Tibial nerve (tissue), 4 donors: Measurements from ENCODE around the gene CDC42BPB. TPM values are rescaled to one million over a fixed set of nuclear protein-coding genes. Genes with fewer than 3 reads are reported as not detected.

ENCODE experiments used
- DNase-seq, 2 donors: peaks; one replicate each; pipeline ENCODE4 v3.0.0-alpha.2; 2019; ENCODE audit warnings: low spot score in 2 of 2
- H3K27ac ChIP-seq, 4 donors: fragments of 200-600 bp; sonication (generic) in 3 of 4; one replicate each; pipeline ENCODE4 v1.5.1; 2017 to 2019; ENCODE audit warnings: mild to moderate bottlenecking in 1 of 4
- H3K27me3 ChIP-seq, 2 donors: fragments of 200-600 bp; sonication (generic) in 1 of 2; one replicate each; pipeline versions ENCODE4 v1.5.1 to v1.6.0; 2017 to 2019
- H3K36me3 ChIP-seq, 3 donors: fragments of 200-600 bp; sonication (generic); one replicate each; pipeline ENCODE4 v1.5.1; 2018 to 2019
- H3K4me1 ChIP-seq, 4 donors: fragments of 200-600 bp; sonication (generic) in 3 of 4; one replicate each; pipeline ENCODE4 v1.5.1; 2017 to 2019
- H3K4me3 ChIP-seq, 4 donors: fragments of 200-600 bp; sonication (generic) in 3 of 4; one replicate each; pipeline ENCODE4 v1.5.1; 2017 to 2019; ENCODE audit warnings: mild to moderate bottlenecking in 1 of 4, moderate library complexity in 1 of 4
- H3K9me3 ChIP-seq, 4 donors: fragments of 200-600 bp; sonication (generic) in 3 of 4; one replicate each; pipeline ENCODE4 v1.5.1; 2017 to 2019
- EP300 ChIP-seq, 2 donors: sonication (generic); formaldehyde crosslinking; IDR thresholded peaks; one replicate each; pipeline ENCODE4 v1.6.1; 2017; ENCODE audit warnings: antibody characterized with exemption in 2 of 2, mild to moderate bottlenecking in 1 of 2
- POLR2A ChIP-seq, 2 donors: fragments of 450-650 bp; IDR thresholded peaks; one replicate each; pipeline ENCODE4 v1.6.1; 2017; ENCODE audit warnings: antibody characterized with exemption in 2 of 2, mild to moderate bottlenecking in 2 of 2, moderate library complexity in 2 of 2
- WGBS, 2 donors: methylation state at CpG; one replicate each; pipeline ENCODE4 v1.1.5; 2018; 5-methylcytosine and 5-hydroxymethylcytosine counted together
- total RNA-seq, 4 donors: library from RNA; depleted of rRNA; stranded (reverse); fragments of >200 nt; gene quantifications; one replicate each; pipeline ENCODE4 v1.1.0, GENCODE V29; 2016
- TF ChIP-seq, protein P1 (sequence below), 5 experiments: fragments of 200-600 bp in 3 of 5; fragments of 450-650 bp in 2 of 5; sonication (generic) in 3 of 5; IDR thresholded peaks; one replicate each; pipeline ENCODE4 v1.5.1; 2016 to 2019; ENCODE audit warnings: antibody characterized with exemption in 5 of 5, mild to moderate bottlenecking in 3 of 5, moderate library complexity in 2 of 5

The CDC42BPB gene
- total RNA-seq, 4 donors from 2014 or later = 115 to 172 (median 134) TPM

DNA sequence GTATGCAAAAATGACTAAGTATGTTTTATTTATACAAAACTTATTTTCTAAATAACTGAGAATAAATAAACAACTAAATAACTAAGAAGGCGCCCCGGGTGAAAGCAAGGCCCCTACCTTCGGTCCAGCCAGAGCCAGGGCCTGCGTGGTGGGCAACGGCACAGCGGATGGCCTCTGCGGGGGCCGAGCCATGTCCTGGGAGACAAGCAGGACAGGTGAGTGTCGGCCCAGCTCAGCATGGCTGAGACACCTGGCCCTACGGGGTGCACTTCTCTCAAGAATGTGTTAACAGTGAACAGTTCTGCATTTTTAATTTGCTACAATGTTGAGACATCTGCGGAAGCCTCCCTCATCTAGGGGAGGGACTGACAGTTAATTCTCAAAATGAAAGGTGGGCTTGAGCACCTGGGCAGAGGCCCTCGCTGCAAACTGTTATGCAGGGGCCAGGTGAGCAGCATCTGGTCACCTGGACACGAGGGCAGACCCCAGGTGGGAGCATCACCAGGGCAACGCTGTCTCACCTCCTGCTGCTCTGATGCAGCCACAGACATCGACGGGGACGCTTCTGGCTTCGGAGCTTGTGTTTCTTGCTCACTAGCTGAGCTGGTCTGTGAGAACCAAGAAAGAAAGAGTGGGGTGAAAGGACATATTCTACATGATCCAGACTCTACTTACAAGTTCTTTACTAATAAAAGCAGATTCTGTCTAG is 103.1 kb downstream of the CDC42BPB start:
- no peaks in the 10 kb centered on the region for H3K9me3 ChIP-seq
- H3K4me3 ChIP-seq = no peak overlapping the region
- no peak for TF ChIP-seq EP300 (IDR thresholded peaks at IDR 0.05)
- TF ChIP-seq POLR2A (IDR thresholded peaks at IDR 0.05) = no peak
- TF ChIP-seq, protein P1, sequence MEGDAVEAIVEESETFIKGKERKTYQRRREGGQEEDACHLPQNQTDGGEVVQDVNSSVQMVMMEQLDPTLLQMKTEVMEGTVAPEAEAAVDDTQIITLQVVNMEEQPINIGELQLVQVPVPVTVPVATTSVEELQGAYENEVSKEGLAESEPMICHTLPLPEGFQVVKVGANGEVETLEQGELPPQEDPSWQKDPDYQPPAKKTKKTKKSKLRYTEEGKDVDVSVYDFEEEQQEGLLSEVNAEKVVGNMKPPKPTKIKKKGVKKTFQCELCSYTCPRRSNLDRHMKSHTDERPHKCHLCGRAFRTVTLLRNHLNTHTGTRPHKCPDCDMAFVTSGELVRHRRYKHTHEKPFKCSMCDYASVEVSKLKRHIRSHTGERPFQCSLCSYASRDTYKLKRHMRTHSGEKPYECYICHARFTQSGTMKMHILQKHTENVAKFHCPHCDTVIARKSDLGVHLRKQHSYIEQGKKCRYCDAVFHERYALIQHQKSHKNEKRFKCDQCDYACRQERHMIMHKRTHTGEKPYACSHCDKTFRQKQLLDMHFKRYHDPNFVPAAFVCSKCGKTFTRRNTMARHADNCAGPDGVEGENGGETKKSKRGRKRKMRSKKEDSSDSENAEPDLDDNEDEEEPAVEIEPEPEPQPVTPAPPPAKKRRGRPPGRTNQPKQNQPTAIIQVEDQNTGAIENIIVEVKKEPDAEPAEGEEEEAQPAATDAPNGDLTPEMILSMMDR (IDR thresholded peaks at IDR 0.05) = no peak
- H3K36me3 ChIP-seq = peaks cover 11 to 99% (median 23%) of the 10 kb centered on the region in 3 donors
- WGBS, 2 donors = 92 to 93% methylated on average over 18 of the region's 18 CpGs
- H3K27ac ChIP-seq = no peak overlapping the region
- no peaks in the 10 kb centered on the region for H3K27me3 ChIP-seq
- peaks cover 0 to 22% (median 5%) of the 10 kb centered on the region in 4 donors for H3K4me1 ChIP-seq
- DNase-seq = no peak

DNA sequence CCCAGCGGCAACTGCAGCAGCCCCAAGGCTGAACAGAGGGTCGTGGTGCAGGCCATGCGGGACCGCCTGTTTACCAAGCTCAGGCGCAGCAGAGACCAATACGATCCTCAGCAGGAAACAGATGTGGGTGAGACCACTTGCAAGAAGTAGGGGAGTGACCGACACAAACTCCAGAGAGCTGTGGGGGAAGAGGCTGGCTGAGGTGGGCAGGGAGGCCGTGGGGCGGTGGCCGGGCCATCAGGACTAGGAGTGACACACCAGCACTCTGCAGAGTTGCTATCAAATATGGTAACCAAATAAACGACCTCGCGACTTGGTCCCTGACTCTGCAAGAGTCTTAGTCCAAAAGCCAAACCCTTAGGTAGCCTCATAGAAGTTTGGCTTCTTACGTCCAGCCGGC is 104.2 kb downstream of the CDC42BPB start:
- peaks cover 7 to 96% (median 17%) of the 10 kb centered on the region in 3 donors for H3K36me3 ChIP-seq
- DNase-seq = no peak
- no peak overlapping the region for H3K4me3 ChIP-seq
- TF ChIP-seq EP300 (IDR thresholded peaks at IDR 0.05) (no peak), POLR2A (IDR thresholded peaks at IDR 0.05) (no peak)
- TF ChIP-seq, protein P1 (IDR thresholded peaks at IDR 0.05) = no peak
- peak overlapping the region in 1 of 4 donors; percentile 63 for H3K27ac ChIP-seq
- 79 to 89% methylated on average over 15 of the region's 15 CpGs for whole genome bisulfite sequencing, 2 donors
- no peaks in the 10 kb centered on the region for H3K27me3 ChIP-seq
- no peaks in the 10 kb centered on the region for H3K9me3 ChIP-seq
- peaks cover 0 to 28% (median 8%) of the 10 kb centered on the region in 4 donors for H3K4me1 ChIP-seq

- WGBS, 2 donors = 91 to 96% methylated on average over 6 of the region's 6 CpGs
- peak overlapping the region in 1 of 4 donors; percentile 63 for H3K27ac ChIP-seq
- TF ChIP-seq EP300 (IDR thresholded peaks at IDR 0.05) (no peak), POLR2A (IDR thresholded peaks at IDR 0.05) (no peak)
- TF ChIP-seq, protein P1 (IDR thresholded peaks at IDR 0.05) = no peak
- peaks cover 0 to 28% (median 8%) of the 10 kb centered on the region in 4 donors for H3K4me1 ChIP-seq
- no peaks in the 10 kb centered on the region for H3K9me3 ChIP-seq
- H3K36me3 ChIP-seq = peaks cover 7 to 95% (median 12%) of the 10 kb centered on the region in 3 donors
- no peak for DNase-seq
- H3K4me3 ChIP-seq = no peak overlapping the region
- H3K27me3 ChIP-seq = no peaks in the 10 kb centered on the region
These were observed 105.1 kb downstream of the CDC42BPB start for GRCh38 chr14:102952276-102952675.

DNA sequence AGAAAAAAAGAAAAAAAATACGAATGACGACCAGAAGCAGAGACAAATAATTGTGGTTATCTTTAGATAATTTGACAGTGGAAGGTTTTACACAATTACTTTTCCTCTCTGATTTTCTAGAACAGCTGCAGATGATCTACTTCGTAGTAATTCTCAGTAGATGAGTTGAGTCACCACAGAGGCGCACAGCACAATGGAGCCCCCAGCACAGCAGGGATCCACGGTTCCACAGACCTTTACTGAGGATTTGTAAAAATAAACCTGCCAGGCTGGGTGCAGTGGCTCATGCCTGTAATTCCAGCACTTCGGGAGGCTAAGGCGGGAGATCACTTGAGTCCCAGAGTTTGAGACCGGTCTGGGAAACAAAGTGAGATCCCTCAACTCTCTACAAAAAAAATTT is 105.5 kb downstream of the CDC42BPB start:
- H3K9me3 ChIP-seq = no peaks in the 10 kb centered on the region
- no peak for DNase-seq

DNA sequence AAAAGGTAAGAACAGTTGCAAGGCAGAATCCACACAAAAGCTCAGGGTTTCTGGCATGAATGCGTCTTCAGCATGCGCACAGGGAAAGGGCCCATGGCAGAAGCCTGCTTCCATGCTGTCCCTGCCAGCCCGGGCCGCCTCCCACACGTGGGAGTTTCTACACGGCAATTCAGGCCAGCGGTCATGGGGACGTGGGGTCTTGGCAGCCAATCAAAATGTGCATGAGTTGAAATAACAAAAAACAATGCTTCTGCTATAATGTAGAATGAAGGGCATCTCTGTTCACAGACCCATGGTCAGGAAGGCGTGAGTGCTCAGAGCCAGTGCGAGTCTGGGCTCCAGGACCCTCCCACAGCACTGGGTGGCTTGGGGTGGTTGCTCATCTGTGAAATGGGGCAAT is 106.3 kb downstream of the CDC42BPB start:
- Histone ChIP-seq H3K36me3 (peaks cover 7 to 95% (median 12%) of the 10 kb centered on the region in 3 donors), H3K27ac (peak overlapping the region in 2 of 4 donors; percentile 63 to 80), H3K9me3 (no peaks in the 10 kb centered on the region), H3K27me3 (no peaks in the 10 kb centered on the region), H3K4me1 (peaks cover 0 to 28% (median 8%) of the 10 kb centered on the region in 4 donors), H3K4me3 (no peak overlapping the region)
- 57 to 60% methylated on average over 10 of the region's 10 CpGs for WGBS, 2 donors
- TF ChIP-seq, protein P1 (IDR thresholded peaks at IDR 0.05) = no peak
- no peak for TF ChIP-seq POLR2A (IDR thresholded peaks at IDR 0.05)
- peak; percentile 20 to 85 for TF ChIP-seq EP300 (IDR thresholded peaks at IDR 0.05)
- DNase-seq = no peak

More for the DNA sequence above, 105.5 kb downstream of the CDC42BPB start:
- WGBS, 2 donors = 67 to 77% methylated on average over 8 of the region's 8 CpGs
- H3K27ac ChIP-seq = peak overlapping the region in 2 of 4 donors; percentile 63 to 80
- no peak overlapping the region for H3K4me3 ChIP-seq
- H3K4me1 ChIP-seq = peaks cover 0 to 28% (median 8%) of the 10 kb centered on the region in 4 donors
- H3K27me3 ChIP-seq = no peaks in the 10 kb centered on the region
- H3K36me3 ChIP-seq = peaks cover 7 to 95% (median 12%) of the 10 kb centered on the region in 3 donors
- no peak for TF ChIP-seq POLR2A (IDR thresholded peaks at IDR 0.05)
- TF ChIP-seq, protein P1 (IDR thresholded peaks at IDR 0.05) = no peak
- no peak for TF ChIP-seq EP300 (IDR thresholded peaks at IDR 0.05)
